AG10803 (cell line): ENCODE measurements around the gene HAND2.

ENCODE experiments used
- DNase-seq: peaks from one replicate; pipeline ENCODE4 v3.0.0; 2010; ENCODE audit warnings: low read depth
- H3K4me3 ChIP-seq: 2 replicates; pipeline ENCODE4 v1.5.1; 2011; ENCODE audit warnings: mild to moderate bottlenecking, low read length, control low read depth
- CTCF ChIP-seq: conservative IDR thresholded peaks from 2 replicates; pipeline ENCODE4 v1.5.1; 2011; ENCODE audit warnings: mild to moderate bottlenecking, low read length, control low read depth, inconsistent platforms

Gene HAND2

DNA sequence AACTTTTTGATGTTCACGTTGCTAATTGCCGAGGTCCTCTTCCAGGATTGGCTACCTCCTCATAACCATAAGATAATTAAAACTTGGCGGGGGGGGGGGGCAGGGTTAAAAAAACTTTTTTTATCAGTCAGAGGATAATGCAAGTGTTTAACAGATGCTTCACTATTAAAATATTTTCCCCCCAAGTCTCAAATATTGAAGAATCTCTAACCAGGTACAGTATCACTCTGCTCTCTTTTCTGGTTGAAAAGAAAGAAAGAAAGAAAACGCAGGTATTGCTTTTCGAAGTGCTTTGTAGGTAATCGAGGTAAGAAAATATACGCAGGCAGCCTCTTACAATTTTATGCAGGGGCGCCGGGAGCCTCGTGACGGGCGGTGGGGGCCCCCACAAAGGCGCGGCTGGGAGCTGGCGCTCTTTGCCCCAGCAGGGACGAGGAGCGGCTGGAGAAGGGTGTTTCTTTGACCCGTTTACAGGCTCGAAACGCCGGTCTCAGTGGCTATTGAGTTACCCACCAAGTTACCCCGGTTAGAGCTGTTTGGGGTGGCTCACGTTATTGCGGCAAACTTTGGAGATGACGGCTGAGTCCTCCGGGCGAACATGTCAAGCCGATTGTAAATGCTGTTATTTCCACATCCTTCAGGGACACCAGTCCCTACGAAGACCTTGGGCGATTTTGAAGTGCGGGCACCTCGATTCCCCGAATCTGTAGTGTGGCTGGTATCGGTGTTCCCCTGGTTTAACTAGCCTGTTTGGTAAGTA, 477 bp upstream of the HAND2 start:
- no peak for TF ChIP-seq CTCF
- no peak for DNase-seq
- peak overlapping the region; percentile 71 for H3K4me3 ChIP-seq

DNA sequence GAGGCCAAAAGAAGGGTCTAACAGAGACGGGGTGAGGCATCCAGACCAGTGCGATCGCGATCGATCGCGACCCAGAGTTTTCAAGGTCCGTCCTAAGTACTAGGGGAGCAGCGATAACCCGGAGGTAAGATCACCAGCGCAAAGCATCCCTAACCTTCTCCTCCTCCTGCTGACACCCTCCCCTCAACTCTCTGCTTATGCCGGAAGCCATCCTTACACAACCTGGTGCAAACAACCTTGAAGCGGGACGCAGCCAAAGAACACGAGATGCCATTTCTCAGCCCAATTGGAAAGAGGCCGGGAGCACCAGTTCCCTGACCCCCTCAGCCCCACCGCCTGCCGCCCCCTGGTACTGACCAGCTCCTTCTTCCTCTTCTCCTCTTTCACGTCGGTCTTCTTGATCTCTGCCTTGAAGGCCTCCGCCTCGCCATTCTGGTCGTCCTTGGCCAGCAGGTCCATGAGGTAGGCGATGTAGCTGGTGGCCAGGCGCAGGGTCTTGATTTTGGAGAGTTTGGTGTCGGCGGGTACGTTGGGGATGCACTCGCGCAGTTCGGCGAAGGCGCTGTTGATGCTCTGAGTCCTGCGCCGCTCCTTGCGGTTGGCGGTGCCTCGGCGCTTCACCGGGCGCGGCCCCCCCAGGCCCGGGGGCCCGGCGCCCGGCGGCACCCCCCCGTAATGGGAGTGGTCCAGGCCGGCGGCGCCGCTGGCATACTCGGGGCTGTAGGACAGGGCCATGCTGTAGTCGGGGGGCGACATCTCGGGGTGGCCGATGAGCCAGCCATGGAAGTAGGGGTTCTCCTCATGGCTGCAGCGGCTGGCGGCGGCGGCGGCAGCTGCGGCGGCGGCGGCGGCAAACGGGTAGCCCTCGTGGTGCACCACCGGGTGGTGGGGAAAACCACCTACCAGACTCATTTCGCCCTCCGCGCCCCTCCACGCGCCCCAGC, 1.4 kb downstream of the HAND2 start:
- peak overlapping the region; percentile 71 for H3K4me3 ChIP-seq

DNA sequence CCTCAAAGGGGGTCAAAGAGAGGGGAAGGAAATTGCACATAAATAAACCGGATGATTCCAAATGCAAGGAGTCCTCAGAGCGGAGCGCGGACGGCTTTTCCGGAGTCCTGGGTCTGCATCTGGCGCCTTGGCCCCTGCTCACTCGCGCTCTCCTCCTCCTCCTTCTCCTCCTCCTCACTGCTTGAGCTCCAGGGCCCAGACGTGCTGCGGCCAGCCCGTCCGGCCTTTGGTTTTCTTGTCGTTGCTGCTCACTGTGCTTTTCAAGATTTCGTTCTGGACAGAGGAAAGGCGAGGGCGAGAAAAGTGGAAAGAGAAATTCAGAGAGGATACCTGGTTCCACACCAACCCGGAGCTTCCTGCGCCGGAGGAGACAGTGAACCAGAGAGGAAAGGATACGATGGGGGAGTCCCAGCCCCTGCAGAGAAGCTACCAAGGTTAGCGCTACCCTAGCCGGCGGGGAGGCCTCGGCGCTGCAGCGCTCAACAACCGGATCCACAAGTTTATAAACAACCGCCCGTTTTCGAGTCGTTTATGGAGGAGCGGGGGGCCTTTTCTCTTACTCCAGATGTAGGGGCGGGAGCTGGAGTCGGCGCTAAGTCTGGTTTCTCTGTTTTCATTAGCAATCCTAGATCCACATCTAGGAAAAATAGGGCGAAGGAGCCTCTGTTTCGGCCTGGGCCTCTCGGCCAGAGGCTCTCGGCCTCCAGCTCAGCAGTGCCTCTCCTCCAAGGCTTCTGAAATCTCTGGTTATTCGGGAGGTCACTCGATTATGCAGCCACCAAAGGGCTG, 2.7 kb downstream of the HAND2 start:
- TF ChIP-seq CTCF = no peak
- peak; percentile 41 for DNase-seq
- peak overlapping the region; percentile 71 for H3K4me3 ChIP-seq

More for the DNA sequence above, 1.4 kb downstream of the HAND2 start:
- DNase-seq = peak; percentile 22
- no peak for TF ChIP-seq CTCF

DNA sequence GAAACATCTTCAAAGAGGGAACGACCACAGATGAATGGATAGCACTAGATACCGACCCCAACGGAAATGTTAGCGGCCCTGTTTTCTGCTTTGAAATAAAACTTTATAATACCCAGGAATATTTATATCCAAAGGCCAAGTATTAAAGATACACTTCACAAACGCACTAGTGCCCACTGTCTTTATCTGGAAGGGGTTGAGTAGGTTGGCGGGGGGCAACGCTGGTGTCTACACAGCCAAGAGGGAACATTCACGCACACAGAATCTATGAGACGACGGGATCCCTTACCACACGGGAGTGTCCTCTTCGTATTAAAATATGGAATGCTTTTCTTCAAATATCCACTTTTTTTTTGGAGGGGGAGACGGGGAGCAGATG, 3.3 kb downstream of the HAND2 start:
- H3K4me3 ChIP-seq = peak overlapping the region; percentile 71
- TF ChIP-seq CTCF = no peak
- DNase-seq = no peak

DNA sequence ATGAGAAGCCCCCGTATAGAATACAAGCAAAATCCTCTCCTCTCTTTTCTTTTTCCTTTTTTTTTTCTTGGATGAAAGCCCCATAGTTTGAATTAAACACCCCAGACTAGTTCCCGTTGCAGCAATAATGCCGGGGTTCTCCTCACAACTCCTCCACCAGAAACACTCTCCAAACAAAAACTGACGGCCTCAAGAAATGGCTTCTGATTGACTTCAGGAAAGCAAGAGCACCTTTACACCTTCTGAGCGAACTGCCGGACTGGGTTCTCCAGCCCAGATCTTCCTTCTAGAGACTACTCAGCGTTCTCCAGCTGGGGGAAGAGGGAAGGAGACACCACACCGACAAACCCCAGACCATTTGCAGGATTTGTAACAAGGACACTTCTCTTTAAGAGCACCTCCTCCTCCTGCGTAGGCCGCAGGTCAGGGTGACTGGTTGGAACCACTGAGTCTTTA, 4.0 kb downstream of the HAND2 start:
- no peak for DNase-seq
- peak overlapping the region; percentile 27 for H3K4me3 ChIP-seq
- no peak for TF ChIP-seq CTCF

GRCh38 chr4:173525118-173526011, 4.7 kb downstream of the HAND2 start:
- no peak for DNase-seq
- H3K4me3 ChIP-seq = no peak overlapping the region

More at GRCh38 chr4:173525118-173526011, 4.7 kb downstream of the HAND2 start:
- no peak for TF ChIP-seq CTCF
